ENCODE measurements around the gene TOMT. TPM values are rescaled to one million over a fixed set of nuclear protein-coding genes. Genes with fewer than 3 reads are reported as not detected.
A peak's percentile ranks its signal among the peaks of the same experiment; 100 is the strongest.

TOMT gene
- total RNA-seq, 1 experiment from 2014 or later, result not detected

DNA sequence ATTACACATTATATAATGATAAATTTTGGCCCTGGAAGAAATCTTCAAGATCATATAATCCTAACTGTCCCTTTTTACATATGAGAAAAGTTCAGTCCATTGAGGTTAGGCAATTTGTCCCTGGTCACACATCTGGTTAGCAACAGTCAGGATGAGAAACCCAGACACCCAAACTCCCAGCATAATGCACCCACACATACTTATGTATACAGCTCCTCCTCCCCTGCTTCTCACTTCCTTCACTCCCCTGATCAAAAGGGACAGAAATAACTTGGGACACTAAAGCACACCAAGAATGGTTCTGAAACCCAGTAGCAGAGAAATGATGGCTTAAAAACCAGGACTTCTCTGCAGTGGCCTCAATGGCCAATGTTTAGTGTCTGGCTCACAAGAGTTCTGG is 36.5 kb upstream of the TOMT start:
- H3K9me3 ChIP-seq (ENCODE audit: control insufficient read depth, insufficient read depth, low read depth, low read length), result no peaks in the 10 kb centered on the region
- CTCF ChIA-PET, result interaction anchor here (0.6 kb wide), 1 partner anchor 47 kb away, joined by 5 read pairs; no protein-coding TSS in a partner anchor
- H3K27ac ChIP-seq (ENCODE audit: low read length), result no peak overlapping the region; the same call in 1 of the 2 replicates
- POLR2A ChIA-PET, result interaction anchor here (0.9 kb wide), 1 partner anchor 10 kb away, joined by 4 read pairs; no protein-coding TSS in a partner anchor
- intact Hi-C loops (cut with micrococcal nuclease; ENCODE audit: unreplicated experiment) (no loop called here), in situ Hi-C loops (cut with HindIII; ENCODE audit: low pct_unique_long_range_greater_than_20kb, low sequenced_read_pairs) (no loop called here)
- no TSS peak for BruUV-seq (replicated peaks)
- no peak overlapping the region for H3K4me3 ChIP-seq (ENCODE audit: low read depth in 2 of 2, low read length in 2 of 2)
- ATAC-seq (no peak), DNase-seq (ENCODE audit: low read depth, low spot score) (no peak)
- H3K4me1 ChIP-seq (ENCODE audit: control insufficient read depth, insufficient read depth, low read length), result peaks cover 20% of the 10 kb centered on the region
- H3K36me3 ChIP-seq (ENCODE audit: control insufficient read depth, insufficient read depth, low read length), result peaks cover 2% of the 10 kb centered on the region; the same call in 1 of the 2 replicates
- H3K27me3 ChIP-seq (ENCODE audit: control insufficient read depth, insufficient read depth, low read length), result no peaks in the 10 kb centered on the region
- TF ChIP-seq POLR2AphosphoS5 (IDR thresholded peaks at IDR 0.05; ENCODE audit: low read depth, low read length) (no peak), TCF7L2 (IDR thresholded peaks at IDR 0.05; ENCODE audit: low read depth, low read length) (no peak), SIN3A (IDR thresholded peaks at IDR 0.05; ENCODE audit: borderline replicate concordance, insufficient read depth, low read depth, low read length) (no peak)
- TF ChIP-seq, protein P1, sequence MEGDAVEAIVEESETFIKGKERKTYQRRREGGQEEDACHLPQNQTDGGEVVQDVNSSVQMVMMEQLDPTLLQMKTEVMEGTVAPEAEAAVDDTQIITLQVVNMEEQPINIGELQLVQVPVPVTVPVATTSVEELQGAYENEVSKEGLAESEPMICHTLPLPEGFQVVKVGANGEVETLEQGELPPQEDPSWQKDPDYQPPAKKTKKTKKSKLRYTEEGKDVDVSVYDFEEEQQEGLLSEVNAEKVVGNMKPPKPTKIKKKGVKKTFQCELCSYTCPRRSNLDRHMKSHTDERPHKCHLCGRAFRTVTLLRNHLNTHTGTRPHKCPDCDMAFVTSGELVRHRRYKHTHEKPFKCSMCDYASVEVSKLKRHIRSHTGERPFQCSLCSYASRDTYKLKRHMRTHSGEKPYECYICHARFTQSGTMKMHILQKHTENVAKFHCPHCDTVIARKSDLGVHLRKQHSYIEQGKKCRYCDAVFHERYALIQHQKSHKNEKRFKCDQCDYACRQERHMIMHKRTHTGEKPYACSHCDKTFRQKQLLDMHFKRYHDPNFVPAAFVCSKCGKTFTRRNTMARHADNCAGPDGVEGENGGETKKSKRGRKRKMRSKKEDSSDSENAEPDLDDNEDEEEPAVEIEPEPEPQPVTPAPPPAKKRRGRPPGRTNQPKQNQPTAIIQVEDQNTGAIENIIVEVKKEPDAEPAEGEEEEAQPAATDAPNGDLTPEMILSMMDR (IDR thresholded peaks at IDR 0.05), result no peak
- TF ChIP-seq, protein P2, sequence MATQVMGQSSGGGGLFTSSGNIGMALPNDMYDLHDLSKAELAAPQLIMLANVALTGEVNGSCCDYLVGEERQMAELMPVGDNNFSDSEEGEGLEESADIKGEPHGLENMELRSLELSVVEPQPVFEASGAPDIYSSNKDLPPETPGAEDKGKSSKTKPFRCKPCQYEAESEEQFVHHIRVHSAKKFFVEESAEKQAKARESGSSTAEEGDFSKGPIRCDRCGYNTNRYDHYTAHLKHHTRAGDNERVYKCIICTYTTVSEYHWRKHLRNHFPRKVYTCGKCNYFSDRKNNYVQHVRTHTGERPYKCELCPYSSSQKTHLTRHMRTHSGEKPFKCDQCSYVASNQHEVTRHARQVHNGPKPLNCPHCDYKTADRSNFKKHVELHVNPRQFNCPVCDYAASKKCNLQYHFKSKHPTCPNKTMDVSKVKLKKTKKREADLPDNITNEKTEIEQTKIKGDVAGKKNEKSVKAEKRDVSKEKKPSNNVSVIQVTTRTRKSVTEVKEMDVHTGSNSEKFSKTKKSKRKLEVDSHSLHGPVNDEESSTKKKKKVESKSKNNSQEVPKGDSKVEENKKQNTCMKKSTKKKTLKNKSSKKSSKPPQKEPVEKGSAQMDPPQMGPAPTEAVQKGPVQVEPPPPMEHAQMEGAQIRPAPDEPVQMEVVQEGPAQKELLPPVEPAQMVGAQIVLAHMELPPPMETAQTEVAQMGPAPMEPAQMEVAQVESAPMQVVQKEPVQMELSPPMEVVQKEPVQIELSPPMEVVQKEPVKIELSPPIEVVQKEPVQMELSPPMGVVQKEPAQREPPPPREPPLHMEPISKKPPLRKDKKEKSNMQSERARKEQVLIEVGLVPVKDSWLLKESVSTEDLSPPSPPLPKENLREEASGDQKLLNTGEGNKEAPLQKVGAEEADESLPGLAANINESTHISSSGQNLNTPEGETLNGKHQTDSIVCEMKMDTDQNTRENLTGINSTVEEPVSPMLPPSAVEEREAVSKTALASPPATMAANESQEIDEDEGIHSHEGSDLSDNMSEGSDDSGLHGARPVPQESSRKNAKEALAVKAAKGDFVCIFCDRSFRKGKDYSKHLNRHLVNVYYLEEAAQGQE (IDR thresholded peaks at IDR 0.05; ENCODE audit: insufficient read depth in 1 of 2, low read depth in 2 of 2, low read length in 1 of 2), result no peak

DNA sequence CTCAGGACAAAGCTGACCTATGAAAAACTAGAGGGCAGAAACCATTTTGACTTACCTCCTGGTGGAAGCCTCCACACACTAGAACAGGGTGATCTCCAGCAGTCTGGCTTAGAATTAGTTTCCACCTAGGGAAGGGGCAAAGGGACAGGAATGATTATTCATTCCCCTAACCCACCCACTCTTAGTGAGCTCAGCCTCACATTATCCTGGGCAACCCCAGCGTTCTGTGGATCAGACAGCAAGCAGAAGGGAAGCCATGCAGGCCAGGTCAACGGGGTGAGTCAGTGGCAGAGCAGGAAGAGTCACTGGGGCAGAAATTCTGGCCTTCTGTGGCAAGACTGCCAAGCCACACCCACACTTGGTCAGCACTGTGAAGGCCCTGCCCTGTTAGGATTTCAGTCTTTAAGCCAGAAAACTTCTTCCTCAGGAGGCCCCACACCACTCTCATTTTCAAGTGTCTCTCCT is 35.9 kb upstream of the TOMT start:
- H3K9me3 ChIP-seq (ENCODE audit: control insufficient read depth, insufficient read depth, low read depth, low read length), result no peaks in the 10 kb centered on the region
- intact Hi-C loops (cut with micrococcal nuclease; ENCODE audit: unreplicated experiment) (no loop called here), in situ Hi-C loops (cut with HindIII; ENCODE audit: low pct_unique_long_range_greater_than_20kb, low sequenced_read_pairs) (no loop called here)
- H3K27ac ChIP-seq (ENCODE audit: low read length), result peak overlapping the region; percentile 15; the same call in 1 of the 2 replicates
- no peak overlapping the region for H3K4me3 ChIP-seq (ENCODE audit: low read depth in 2 of 2, low read length in 2 of 2)
- DNase-seq (ENCODE audit: low read depth, low spot score), result peak; percentile 79
- H3K4me1 ChIP-seq (ENCODE audit: control insufficient read depth, insufficient read depth, low read length), result peaks cover 20% of the 10 kb centered on the region
- ATAC-seq, result peak; percentile 86
- peaks cover 1% of the 10 kb centered on the region; the same call in 1 of the 2 replicates for H3K36me3 ChIP-seq (ENCODE audit: control insufficient read depth, insufficient read depth, low read length)
- CTCF ChIA-PET, result interaction anchor here (0.6 kb wide), 1 partner anchor 48 kb away, joined by 5 read pairs; no protein-coding TSS in a partner anchor
- BruUV-seq (replicated peaks), result no TSS peak
- no peaks in the 10 kb centered on the region for H3K27me3 ChIP-seq (ENCODE audit: control insufficient read depth, insufficient read depth, low read length)
- TF ChIP-seq, protein P2 (IDR thresholded peaks at IDR 0.05; ENCODE audit: insufficient read depth in 1 of 2, low read depth in 2 of 2, low read length in 1 of 2), result no peak
- TF ChIP-seq SIN3A (IDR thresholded peaks at IDR 0.05; ENCODE audit: borderline replicate concordance, insufficient read depth, low read depth, low read length) (no peak), TCF7L2 (IDR thresholded peaks at IDR 0.05; ENCODE audit: low read depth, low read length) (no peak), POLR2AphosphoS5 (IDR thresholded peaks at IDR 0.05; ENCODE audit: low read depth, low read length) (no peak)
- TF ChIP-seq, protein P1 (IDR thresholded peaks at IDR 0.05), result no peak
- POLR2A ChIA-PET, result no interaction called here
